Coronary artery (tissue), 2 donors: ENCODE data around the gene CTNNBIP1.

Source experiments
- DNase-seq: peaks from one replicate; pipeline ENCODE4 v3.0.0-alpha.2; 2017; ENCODE audit warnings: low spot score
- H3K27ac ChIP-seq, 2 donors: fragments of 200-600 bp; sonication (generic); one replicate each; pipeline ENCODE4 v1.5.1; 2016 to 2019
- H3K4me3 ChIP-seq: fragments of 200-600 bp; sonication (generic); 2 replicates; pipeline ENCODE4 v1.5.1; 2016; ENCODE audit warnings: mild to moderate bottlenecking, moderate library complexity
- TF ChIP-seq, protein P1 (sequence below): fragments of 200-600 bp; sonication (generic); IDR thresholded peaks from one replicate; pipeline ENCODE4 v1.5.1; 2019; ENCODE audit warnings: antibody characterized with exemption

Gene CTNNBIP1

DNA sequence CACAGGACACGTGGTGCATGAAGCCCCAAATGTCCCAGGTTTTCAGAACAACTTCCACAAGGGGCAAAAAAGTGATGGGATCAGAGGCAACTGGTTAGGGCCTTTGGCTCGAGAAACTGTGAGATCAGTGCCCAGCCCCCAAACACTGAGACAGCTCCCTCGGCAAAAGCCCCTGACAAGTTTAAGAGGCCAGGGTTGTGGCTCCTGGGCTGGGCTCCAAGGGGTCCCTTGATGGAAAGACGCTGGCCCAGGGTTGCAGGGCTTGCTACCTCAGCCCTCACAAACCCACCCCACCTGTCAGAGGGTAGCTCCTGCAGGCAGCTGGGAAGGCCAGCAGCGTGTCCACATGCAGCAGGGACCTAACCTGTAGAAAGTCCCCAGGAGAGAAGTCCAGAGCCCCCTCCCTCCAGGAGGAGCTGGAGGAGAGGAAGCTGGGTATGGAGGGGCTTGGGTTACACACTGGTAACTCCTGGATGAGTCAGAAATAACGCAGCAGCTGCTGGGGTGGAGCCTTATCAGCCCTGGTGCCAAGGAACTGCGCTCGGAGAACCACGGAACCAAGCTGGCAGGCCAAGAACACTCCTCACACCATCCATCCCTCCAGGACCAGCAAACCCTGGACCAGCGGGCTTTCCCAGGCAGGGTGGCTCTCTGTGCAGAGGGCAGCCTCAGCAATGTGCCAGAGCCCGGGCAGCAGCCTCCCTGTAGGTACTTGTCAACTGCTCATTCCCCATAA is 37.5 kb downstream of the CTNNBIP1 start:
- TF ChIP-seq, protein P1, sequence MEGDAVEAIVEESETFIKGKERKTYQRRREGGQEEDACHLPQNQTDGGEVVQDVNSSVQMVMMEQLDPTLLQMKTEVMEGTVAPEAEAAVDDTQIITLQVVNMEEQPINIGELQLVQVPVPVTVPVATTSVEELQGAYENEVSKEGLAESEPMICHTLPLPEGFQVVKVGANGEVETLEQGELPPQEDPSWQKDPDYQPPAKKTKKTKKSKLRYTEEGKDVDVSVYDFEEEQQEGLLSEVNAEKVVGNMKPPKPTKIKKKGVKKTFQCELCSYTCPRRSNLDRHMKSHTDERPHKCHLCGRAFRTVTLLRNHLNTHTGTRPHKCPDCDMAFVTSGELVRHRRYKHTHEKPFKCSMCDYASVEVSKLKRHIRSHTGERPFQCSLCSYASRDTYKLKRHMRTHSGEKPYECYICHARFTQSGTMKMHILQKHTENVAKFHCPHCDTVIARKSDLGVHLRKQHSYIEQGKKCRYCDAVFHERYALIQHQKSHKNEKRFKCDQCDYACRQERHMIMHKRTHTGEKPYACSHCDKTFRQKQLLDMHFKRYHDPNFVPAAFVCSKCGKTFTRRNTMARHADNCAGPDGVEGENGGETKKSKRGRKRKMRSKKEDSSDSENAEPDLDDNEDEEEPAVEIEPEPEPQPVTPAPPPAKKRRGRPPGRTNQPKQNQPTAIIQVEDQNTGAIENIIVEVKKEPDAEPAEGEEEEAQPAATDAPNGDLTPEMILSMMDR = no peak
- DNase-seq = no peak
- Histone ChIP-seq H3K27ac (no peak overlapping the region), H3K4me3 (no peak overlapping the region)

DNA sequence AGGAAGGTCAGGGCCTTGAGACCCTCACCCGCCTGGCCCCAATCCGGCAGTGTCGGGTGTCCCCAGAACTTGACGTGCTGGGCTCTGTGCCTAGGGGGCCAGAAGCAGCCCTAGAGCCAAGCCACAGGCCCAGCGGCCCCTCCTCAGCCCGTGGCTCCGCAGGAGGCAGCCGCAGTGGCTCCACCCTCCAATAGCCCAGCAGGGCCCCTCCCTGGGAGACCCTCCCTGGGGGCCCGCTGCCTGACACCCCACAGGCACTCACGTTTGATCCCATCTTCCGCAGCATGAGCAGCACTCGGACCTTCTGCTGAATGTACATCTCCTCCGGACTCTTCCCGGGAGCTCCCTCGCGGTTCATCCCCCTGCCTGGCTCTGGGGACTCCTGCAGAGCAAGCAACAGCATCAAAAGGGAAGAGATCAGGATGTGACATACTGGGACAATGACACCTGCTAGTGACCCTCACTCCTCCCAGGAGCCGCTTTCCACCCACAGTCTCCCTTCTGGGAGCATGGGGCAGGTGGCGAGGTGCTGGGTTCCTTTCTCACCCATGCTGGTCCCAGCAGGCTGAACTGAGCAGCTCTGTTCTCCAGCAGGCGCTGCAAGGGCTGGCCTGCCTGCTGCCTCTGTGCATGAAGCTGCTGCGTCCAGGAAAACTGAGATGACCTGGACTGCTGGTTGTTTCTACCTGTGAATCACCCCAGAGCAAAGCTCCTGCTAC is 38.2 kb downstream of the CTNNBIP1 start:
- Histone ChIP-seq H3K4me3 (no peak overlapping the region), H3K27ac (no peak overlapping the region)
- TF ChIP-seq, protein P1 = no peak
- DNase-seq = no peak

DNA sequence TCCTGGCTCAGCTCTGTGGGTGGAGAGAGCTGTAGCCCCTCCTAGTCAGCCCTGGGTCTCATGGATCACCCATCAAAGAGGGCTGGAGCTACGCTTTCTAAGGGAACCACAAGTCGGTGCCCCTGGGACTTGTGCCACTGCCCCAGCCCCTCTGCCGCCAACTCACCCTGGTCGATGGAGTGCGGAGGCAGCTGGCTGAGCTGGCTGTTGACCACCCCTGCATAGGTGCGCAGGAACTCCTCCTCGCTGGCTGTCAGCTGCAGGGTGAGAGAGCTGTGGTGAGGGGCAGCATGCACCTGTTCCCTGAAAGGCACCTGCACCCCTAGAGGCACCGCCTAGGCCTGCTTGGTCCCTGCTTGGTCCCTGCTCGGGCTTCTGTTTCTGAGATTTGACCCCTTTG is 39.0 kb downstream of the CTNNBIP1 start:
- Histone ChIP-seq H3K4me3 (no peak overlapping the region), H3K27ac (no peak overlapping the region)
- DNase-seq = no peak
- TF ChIP-seq, protein P1 = no peak

DNA sequence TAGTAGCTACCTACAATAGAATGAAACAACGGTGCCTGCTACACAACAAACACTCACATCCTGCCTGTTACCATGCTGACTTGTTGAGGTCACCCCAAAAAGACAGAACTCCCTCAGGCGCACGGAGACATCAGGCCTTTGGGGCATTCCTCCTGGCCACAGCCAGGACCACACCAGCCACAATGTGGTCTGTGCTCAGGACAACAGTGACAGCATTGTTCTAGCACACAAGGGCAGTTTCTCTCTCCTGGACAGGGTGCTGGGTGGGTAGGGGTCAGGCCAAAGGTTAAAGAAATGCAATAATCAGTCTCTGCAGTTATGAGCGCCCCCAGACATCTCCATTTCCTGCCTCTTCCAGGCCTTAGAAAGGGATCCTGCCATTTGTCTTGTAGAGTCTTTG is 39.5 kb downstream of the CTNNBIP1 start:
- H3K4me3 ChIP-seq = no peak overlapping the region
- H3K27ac ChIP-seq = no peak overlapping the region
- TF ChIP-seq, protein P1 = no peak
- no peak for DNase-seq

DNA sequence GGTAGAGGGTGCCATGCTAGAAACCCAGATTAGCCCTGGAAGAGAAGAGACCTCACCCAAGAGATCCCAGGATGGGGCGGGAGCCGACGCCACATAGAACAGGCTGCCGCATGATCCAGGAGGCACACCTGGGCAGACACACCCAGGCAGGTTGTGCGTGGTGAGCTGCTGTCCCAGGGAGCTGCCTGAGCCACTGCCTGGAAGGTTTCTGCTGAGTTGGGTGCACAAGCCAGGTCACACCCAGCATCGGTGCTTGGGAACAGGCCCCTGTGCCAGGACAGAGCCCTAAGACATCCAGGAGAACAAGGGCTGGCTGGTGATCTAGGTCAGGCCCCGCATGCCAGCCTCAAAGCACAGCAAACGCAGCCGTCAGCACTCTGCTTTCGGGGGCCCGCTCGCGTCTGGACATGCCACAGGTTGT is 40.2 kb downstream of the CTNNBIP1 start:
- no peak for DNase-seq
- TF ChIP-seq, protein P1 = no peak
- no peak overlapping the region for H3K4me3 ChIP-seq
- H3K27ac ChIP-seq = no peak overlapping the region

DNA sequence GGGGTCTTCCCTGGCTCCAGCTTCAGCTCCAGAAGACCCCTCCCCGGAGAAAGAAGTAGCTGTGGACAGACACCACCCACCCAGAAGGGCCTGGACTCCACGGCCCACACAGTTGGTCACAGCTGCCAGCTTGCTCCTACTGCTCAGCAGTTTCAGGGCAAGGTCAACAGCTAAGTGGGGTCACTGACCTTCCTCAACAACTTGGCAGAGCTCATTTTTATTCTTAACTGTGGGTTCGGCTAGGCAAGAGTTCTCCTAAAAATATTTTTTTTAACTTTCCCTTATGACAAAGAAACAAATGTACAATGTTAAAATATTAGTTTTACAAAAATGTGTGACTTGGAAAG is 41.9 kb downstream of the CTNNBIP1 start:
- TF ChIP-seq, protein P1 = no peak
- no peak overlapping the region for H3K4me3 ChIP-seq
- H3K27ac ChIP-seq = no peak overlapping the region
- no peak for DNase-seq
